Activated CD8-positive, alpha-beta memory T cell treated with anti-CD3 and anti-CD28 coated beads, Interleukin-2, amount 10 ng/mL, durations not matched to agents 7 days and 5 days (primary cell): Measurements from ENCODE around the gene RAB13. TPM values are rescaled to one million over a fixed set of nuclear protein-coding genes. Genes with fewer than 3 reads are reported as not detected.
"Not testable (repeated sequence)": the region's sequence is repeated elsewhere in the genome, so short reads cannot be mapped to it uniquely, and the experiment has no call there.

ENCODE experiments used
- ATAC-seq: fragments of 150-1000 bp; cut with Tn5 transposase; one replicate; pipeline ENCODE4 v1.10.0; 2021; ENCODE audit warnings: moderate library complexity
- CTCF ChIA-PET: fragments of 350-600 bp; sonication (Branson Sonifier 250); formaldehyde crosslinking; loops from one replicate; lab custom pipeline; 2021; ENCODE audit warnings: antibody characterized with exemption; lab: Charles Lee
- DNase-seq: peaks from one replicate; pipeline ENCODE4 v3.0.0-alpha.2; 2020
- H3K27ac Mint-ChIP-seq: one replicate; pipeline ENCODE4 v1.8.0; 2021; ENCODE audit warnings: mild to moderate bottlenecking, mixed read lengths
- H3K27me3 Mint-ChIP-seq: one replicate; pipeline ENCODE4 v1.8.0; 2021; ENCODE audit warnings: mixed read lengths
- H3K36me3 Mint-ChIP-seq: one replicate; pipeline ENCODE4 v1.8.0; 2021; ENCODE audit warnings: mild to moderate bottlenecking, mixed read lengths
- H3K4me1 Mint-ChIP-seq: one replicate; pipeline ENCODE4 v1.8.0; 2021; ENCODE audit warnings: mixed read lengths
- H3K4me3 Mint-ChIP-seq: one replicate; pipeline ENCODE4 v1.8.0; 2021; ENCODE audit warnings: mild to moderate bottlenecking, moderate library complexity, mixed read lengths
- H3K9me3 Mint-ChIP-seq: one replicate; pipeline ENCODE4 v1.8.0; 2022; ENCODE audit warnings: low read depth, mixed read lengths
- total RNA-seq, 2 experiments: library from RNA; stranded (reverse); gene quantifications; one replicate each; pipeline ENCODE4 v1.2.3, GENCODE V29; 2021

The RAB13 gene
- total RNA-seq: 1 to 10 TPM; 4.2 to 6.3 TPM

DNA sequence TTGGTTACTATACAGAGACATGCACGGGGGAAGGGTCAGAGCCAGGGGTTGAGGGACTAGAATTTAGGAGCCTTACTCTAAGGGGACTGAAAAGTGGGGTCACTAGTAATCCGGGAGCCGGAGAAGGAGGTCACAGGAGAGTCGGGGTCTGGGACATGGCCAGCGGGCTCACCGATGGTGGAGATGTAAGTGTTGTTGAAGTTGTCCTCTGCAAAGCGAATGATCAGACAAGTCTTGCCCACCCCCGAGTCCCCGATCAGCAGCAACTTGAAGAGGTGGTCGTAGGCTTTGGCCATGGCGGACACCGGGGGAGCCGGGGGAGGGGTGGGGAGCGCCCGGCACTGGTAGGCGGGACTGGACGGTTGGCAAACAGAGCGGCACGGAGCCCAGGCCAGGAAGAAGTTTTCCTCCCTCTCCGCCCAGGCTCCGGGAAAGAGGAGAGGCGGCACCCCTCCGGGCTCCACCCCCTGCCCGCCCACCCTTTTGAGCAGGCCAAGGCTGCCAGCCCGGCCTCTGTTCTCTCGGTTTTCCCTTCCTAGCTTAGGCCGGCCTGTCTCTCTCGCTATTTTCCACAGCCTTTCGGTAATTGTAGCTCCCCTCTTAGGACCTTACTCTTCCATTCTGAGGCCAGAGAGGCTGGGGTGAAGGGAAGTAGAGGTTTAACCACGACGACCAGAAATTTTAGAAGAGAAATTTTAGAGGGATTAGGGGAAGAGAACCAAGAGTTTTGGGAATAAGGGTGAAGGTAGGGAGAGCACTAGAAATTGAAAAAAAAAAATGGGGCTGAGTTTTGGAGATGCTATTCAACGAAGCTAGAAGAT is at the start of gene RAB13:
RAB13 (minus strand) TSS at position 399 of the 821 bp plus-strand sequence; CDS start at position 296, 103 bp downstream.
- Mint-ChIP-seq H3K9me3 (peaks cover 1% of the 10 kb centered on the region), H3K27me3 (no peaks in the 10 kb centered on the region), H3K36me3 (peaks cover 9% of the 10 kb centered on the region), H3K27ac (peak within 1 kb of the TSS; percentile 87), H3K4me3 (peak within 1 kb of the TSS; percentile 62), H3K4me1 (peaks cover 38% of the 10 kb centered on the region)
- CTCF ChIA-PET: interaction anchor here (0.8 to 4.9 kb wide), 33 partner anchors 10 to 490 kb away, joined by 3 to 96 read pairs (median 8); partner anchors contain the start of genes CREB3L4, DENND4B, GATAD2B and ILF2
- DNase-seq (no peak), ATAC-seq (no peak)

DNA sequence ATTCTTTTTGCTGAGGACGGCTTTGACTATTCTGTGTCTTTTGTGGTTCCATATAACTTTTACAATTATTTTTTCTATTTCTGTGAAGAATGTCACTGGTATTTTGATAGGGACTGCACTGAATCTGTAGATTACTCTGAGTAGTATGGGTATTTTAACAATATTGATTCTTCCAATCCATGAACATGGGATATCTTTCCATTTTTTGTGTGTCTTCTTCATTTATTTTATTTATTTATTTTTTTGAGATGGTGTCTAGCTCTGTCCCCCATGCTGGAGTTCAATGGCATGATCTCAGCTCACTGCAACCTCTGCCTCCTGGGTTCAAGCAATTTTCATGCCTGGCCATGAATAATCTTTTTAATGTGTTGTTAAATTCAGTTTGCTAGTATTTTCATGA is 47.6 kb upstream of the RAB13 start:
- H3K9me3 Mint-ChIP-seq, H3K27me3 Mint-ChIP-seq, H3K36me3 Mint-ChIP-seq, DNase-seq, H3K4me3 Mint-ChIP-seq, CTCF ChIA-PET, ATAC-seq, H3K4me1 Mint-ChIP-seq, H3K27ac Mint-ChIP-seq: not testable (repeated sequence)

DNA sequence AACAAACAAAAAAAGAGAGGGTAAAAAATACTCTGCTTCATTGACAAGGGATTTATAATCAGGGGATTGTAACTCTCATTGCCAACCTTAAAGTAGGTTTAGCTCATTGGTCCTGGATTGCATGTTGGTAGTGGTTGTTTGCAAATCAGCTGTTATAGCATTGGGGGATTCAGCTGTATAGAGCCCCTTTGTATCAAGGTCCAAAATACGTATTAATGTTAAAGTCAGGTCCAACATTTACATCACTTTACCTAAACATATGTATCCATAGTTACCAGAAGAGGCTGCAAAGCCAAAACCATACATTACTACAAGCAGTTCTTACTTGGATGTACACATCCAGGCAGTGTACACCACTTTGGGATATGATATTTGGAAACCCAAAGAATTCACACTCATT is 33.8 kb upstream of the RAB13 start:
- ATAC-seq: no peak
- CTCF ChIA-PET: no interaction called here
- Mint-ChIP-seq H3K9me3 (no peaks in the 10 kb centered on the region), H3K27ac (no peak overlapping the region), H3K4me3 (no peak overlapping the region), H3K36me3 (no peaks in the 10 kb centered on the region), H3K4me1 (no peaks in the 10 kb centered on the region), H3K27me3 (no peaks in the 10 kb centered on the region)
- no peak for DNase-seq

DNA sequence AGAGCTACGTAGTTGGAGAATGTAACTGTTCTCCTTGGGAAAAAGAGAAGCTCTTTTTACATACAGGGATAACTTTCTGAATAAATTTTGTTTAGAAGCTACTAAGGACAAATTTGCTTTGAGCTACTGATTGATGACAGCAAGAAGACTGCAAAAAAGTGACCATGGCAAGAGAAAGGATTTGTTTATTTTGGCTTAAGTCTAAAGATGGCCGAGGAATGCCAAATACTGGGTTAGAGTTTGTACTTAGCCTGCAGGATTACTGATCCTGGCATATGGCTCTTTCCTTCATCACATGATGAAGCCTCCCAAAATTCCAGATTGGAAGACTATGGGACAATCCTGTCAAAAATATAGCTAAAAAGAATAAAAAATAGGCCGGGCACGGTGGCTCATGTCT is 33.1 kb upstream of the RAB13 start:
- no peak overlapping the region for H3K27ac Mint-ChIP-seq
- ATAC-seq: no peak
- CTCF ChIA-PET: no interaction called here
- H3K36me3 Mint-ChIP-seq: no peaks in the 10 kb centered on the region
- no peaks in the 10 kb centered on the region for H3K27me3 Mint-ChIP-seq
- H3K4me3 Mint-ChIP-seq: no peak overlapping the region
- DNase-seq: no peak
- no peaks in the 10 kb centered on the region for H3K9me3 Mint-ChIP-seq
- no peaks in the 10 kb centered on the region for H3K4me1 Mint-ChIP-seq

DNA sequence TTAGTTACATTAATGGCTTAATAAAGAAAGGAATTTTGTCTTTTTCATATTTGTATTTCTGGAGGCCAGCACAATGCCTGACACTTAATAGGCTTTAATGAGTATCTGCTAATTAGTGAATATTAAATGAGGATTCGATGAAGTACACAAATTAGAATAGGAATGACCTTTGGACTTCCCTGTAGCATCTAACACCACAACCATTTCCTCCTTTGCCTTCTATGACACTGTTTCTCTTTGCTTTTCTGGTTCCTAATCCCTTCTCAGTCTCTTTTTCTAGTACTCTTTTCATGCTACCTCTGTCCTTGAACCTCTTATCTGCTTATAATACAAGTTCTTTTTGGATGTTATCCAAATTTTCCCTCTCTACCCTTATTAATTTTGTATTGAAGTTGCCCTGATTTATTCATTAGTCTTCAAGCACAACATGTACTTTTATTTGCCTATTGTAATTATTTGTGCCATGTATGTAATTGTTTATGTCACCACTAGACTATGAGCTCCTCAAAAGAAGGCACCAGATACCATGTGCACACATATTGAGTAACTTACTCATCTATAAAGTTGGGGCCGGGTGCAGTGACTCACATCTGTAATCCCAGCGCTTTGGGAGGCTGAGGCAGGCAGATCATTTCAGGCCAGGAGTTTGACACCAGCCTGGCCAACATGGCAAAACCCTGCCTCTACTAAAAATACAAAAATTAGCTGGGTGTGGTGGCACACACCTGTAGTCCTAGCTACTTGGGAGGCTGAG is 28.2 kb upstream of the RAB13 start:
- H3K4me3 Mint-ChIP-seq: no peak overlapping the region
- DNase-seq (no peak), ATAC-seq (no peak)
- H3K27ac Mint-ChIP-seq: no peak overlapping the region
- no peaks in the 10 kb centered on the region for H3K27me3 Mint-ChIP-seq
- H3K4me1 Mint-ChIP-seq: no peaks in the 10 kb centered on the region
- no peaks in the 10 kb centered on the region for H3K9me3 Mint-ChIP-seq
- CTCF ChIA-PET: interaction anchor here (0.7 kb wide), 1 partner anchor 16 kb away, joined by 3 read pairs; no protein-coding TSS in a partner anchor
- no peaks in the 10 kb centered on the region for H3K36me3 Mint-ChIP-seq

DNA sequence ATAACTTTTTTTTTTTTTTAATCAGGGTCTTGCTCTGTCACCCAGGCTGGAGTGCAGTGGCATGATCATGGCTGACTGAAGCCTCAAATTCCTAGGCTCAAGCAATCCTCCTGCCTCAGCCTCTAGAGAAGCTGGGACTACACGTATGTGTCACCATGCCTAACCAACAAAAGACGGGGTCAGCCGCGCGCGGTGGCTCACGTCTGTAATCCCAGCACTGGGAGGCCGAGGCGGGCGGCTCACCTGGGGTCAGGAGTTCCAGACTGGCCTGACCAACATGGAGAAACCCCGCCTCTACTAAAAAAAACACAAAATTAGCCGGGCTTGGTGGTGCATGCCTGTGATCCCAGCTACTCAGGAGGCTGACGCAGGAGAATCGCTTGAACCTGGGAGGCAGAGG is 26.4 kb upstream of the RAB13 start:
- H3K4me1 Mint-ChIP-seq, H3K36me3 Mint-ChIP-seq, H3K27ac Mint-ChIP-seq, H3K4me3 Mint-ChIP-seq, H3K27me3 Mint-ChIP-seq, H3K9me3 Mint-ChIP-seq, ATAC-seq, DNase-seq: not testable (repeated sequence)
- CTCF ChIA-PET: interaction anchor here (0.7 kb wide), 1 partner anchor 8 kb away, joined by 3 read pairs; no protein-coding TSS in a partner anchor

DNA sequence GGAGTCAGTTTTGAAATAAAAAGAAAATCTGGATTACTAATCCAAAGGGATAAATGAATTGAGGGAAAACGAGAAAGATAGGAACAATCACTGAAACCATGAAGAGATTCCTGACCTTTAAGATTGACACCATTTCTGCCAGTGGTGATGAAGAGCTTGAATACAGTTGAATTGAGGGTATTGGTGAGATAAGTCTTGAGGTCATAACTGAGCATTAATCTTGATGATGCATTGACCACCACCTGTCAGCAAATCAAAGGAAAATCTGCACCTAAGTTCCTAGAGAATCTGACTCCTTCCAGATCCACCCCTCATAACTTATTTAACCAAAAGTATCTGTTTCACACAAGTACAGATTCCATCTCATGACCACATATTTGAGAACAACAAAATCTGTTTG is 26.0 kb upstream of the RAB13 start:
- no peaks in the 10 kb centered on the region for H3K27me3 Mint-ChIP-seq
- no peak overlapping the region for H3K4me3 Mint-ChIP-seq
- no peaks in the 10 kb centered on the region for H3K4me1 Mint-ChIP-seq
- H3K27ac Mint-ChIP-seq: no peak overlapping the region
- DNase-seq (no peak), ATAC-seq (no peak)
- no peaks in the 10 kb centered on the region for H3K9me3 Mint-ChIP-seq
- H3K36me3 Mint-ChIP-seq: no peaks in the 10 kb centered on the region
- CTCF ChIA-PET: interaction anchor here (0.7 kb wide), 1 partner anchor 8 kb away, joined by 3 read pairs; no protein-coding TSS in a partner anchor

DNA sequence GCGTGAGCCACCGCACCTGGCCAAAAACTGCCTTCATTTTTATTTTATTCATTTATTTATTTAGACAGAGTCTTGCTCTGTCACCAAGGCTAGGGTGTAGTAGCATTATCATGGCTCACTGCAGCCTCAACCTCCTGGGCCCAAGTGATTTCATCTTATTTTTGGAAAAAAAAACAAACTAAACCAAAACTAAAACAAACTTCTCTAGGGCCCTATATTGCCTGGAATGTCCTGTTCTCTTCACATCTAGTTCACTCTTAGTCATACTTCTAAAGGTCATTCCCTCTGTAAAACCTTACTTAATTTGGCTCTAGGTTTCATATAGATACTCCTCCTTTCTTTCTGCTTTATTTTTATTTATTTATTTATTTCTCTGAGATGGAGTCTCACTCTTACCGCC is 20.0 kb upstream of the RAB13 start:
- no peaks in the 10 kb centered on the region for H3K36me3 Mint-ChIP-seq
- H3K4me1 Mint-ChIP-seq: no peaks in the 10 kb centered on the region
- ATAC-seq (no peak), DNase-seq (no peak)
- CTCF ChIA-PET: no interaction called here
- H3K27me3 Mint-ChIP-seq: no peaks in the 10 kb centered on the region
- H3K4me3 Mint-ChIP-seq: no peak overlapping the region
- no peak overlapping the region for H3K27ac Mint-ChIP-seq
- no peaks in the 10 kb centered on the region for H3K9me3 Mint-ChIP-seq

DNA sequence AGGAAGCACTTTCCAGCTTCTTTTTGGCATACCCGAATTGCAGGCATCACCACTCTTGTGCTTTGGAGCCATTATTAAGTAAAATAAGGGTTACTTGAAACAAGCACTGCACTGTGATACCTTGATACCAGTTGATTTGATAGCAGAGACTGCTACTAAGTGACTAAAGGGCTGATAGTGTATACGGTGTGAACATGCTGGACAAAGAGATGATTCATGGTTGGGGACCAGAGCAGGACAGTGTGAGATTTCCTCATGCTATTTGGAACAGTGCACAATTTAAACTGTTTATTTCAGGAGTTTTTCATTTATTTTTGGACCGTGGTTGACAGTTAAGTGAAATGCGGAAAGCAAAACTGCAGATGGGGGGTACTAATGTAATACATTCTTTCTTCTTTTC is 14.3 kb upstream of the RAB13 start:
- no peaks in the 10 kb centered on the region for H3K9me3 Mint-ChIP-seq
- H3K4me3 Mint-ChIP-seq: no peak overlapping the region
- DNase-seq (no peak), ATAC-seq (no peak)
- peaks cover 4% of the 10 kb centered on the region for H3K36me3 Mint-ChIP-seq
- H3K27me3 Mint-ChIP-seq: no peaks in the 10 kb centered on the region
- peaks cover 1% of the 10 kb centered on the region for H3K4me1 Mint-ChIP-seq
- CTCF ChIA-PET: interaction anchor here (1.3 to 1.4 kb wide), 2 partner anchors 9 to 10 kb away, joined by 3 read pairs; no protein-coding TSS in a partner anchor
- no peak overlapping the region for H3K27ac Mint-ChIP-seq

DNA sequence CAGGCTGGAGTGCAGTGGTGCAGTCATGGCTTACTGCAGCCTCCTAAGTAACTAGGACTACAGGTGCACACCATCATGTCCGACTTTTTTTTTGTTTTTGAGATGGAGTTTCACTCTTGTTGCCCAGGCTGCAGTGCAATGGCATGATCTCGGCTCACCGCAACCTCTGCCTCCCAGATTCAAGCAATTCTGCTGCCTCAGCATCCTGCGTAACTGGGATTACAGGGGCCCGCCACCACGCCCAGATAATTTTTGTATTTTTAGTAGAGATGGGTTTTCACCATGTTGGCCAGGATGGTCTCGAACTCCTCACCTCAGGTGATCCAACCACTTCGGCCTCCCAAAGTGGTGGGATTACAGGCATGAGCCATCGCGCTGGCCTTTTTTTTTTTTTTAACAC is 10.7 kb upstream of the RAB13 start:
- ATAC-seq, DNase-seq, H3K9me3 Mint-ChIP-seq, H3K4me3 Mint-ChIP-seq, H3K27ac Mint-ChIP-seq, CTCF ChIA-PET, H3K27me3 Mint-ChIP-seq: not testable (repeated sequence)
- Mint-ChIP-seq H3K4me1 (peaks cover 12% of the 10 kb centered on the region), H3K36me3 (peaks cover 27% of the 10 kb centered on the region)

DNA sequence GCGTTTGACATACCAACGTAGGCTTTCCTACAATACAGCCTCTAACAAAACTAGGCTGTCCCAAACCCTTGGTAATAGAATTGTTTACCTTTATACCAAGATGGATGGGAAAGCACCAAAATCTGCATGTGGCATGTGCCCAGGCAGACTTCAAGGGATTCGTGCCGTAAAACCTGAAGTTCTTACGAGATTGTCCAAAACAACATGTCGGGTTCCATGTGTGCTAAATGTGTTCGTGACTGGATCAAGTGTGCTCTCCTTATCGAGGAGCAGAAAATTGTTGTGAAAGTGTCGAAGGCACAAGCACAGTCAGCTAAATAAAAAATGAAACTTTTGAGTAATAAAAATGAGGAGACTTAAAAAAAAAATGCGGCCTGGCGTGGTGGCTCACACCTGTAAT is 9.5 kb upstream of the RAB13 start:
- H3K27me3 Mint-ChIP-seq: no peaks in the 10 kb centered on the region
- CTCF ChIA-PET: interaction anchor here (1.0 kb wide), 1 partner anchor 198 kb away, joined by 3 read pairs; no protein-coding TSS in a partner anchor
- no peak overlapping the region for H3K4me3 Mint-ChIP-seq
- H3K9me3 Mint-ChIP-seq: no peaks in the 10 kb centered on the region
- no peak for ATAC-seq
- peaks cover 38% of the 10 kb centered on the region for H3K36me3 Mint-ChIP-seq
- H3K4me1 Mint-ChIP-seq: peaks cover 20% of the 10 kb centered on the region
- DNase-seq: no peak
- no peak overlapping the region for H3K27ac Mint-ChIP-seq

DNA sequence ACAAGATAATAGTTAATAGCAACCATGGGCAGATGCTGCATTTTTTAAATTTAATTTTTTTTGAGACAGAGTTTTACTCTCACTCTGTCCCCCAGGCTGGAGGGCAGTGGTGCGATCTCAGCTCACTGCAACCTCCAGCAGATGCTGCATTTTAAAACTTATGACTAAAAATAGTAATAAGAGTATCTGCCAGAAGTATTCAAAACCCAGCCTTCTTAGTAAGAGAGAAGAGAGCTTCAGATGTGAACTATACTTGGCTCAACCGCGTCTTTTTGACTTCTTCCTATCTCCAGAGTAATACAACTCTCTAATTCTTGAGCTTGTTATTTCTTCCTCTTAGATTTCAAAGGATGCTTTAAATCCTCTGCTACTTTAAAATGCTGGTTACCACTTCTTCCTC is 9.1 kb upstream of the RAB13 start:
- H3K27me3 Mint-ChIP-seq: no peaks in the 10 kb centered on the region
- DNase-seq (no peak), ATAC-seq (no peak)
- CTCF ChIA-PET: no interaction called here
- peaks cover 1% of the 10 kb centered on the region for H3K9me3 Mint-ChIP-seq
- peaks cover 42% of the 10 kb centered on the region for H3K36me3 Mint-ChIP-seq
- no peak overlapping the region for H3K27ac Mint-ChIP-seq
- no peak overlapping the region for H3K4me3 Mint-ChIP-seq
- H3K4me1 Mint-ChIP-seq: peaks cover 24% of the 10 kb centered on the region

DNA sequence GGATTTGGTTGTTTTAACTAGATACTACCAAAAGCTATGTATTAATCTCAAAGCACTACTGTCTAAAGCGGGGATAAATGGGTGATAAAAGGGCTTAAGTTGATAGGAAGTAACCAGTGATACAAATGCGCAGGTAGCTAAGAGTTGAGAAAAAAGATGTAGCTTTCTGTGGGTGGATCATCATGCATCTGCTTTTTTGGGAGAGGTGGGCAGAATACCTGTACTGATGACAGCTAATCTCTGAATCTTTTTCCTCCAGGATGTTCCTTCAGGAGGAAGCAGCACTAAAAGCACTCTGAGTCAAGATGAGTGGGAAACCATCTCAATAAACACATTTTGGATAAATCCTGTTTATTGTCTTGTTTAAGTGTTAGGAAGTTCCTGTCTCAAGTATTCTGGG is 5.7 kb upstream of the RAB13 start:
- Mint-ChIP-seq H3K9me3 (peaks cover 1% of the 10 kb centered on the region), H3K4me1 (peaks cover 35% of the 10 kb centered on the region), H3K36me3 (peaks cover 43% of the 10 kb centered on the region), H3K27me3 (no peaks in the 10 kb centered on the region), H3K4me3 (peak overlapping the region; percentile 98), H3K27ac (peak overlapping the region; percentile 99)
- ATAC-seq (no peak), DNase-seq (no peak)
- CTCF ChIA-PET: interaction anchor here (1.0 to 2.4 kb wide), 4 partner anchors 9 to 320 kb away, joined by 3 to 18 read pairs (median 5); partner anchors contain the start of gene JTB
